Upper lobe of right lung (tissue), 1 donor: ENCODE data around the gene LSM4. TPM values are rescaled to one million over a fixed set of nuclear protein-coding genes. Genes with fewer than 3 reads are reported as not detected.

Experiments used
- ATAC-seq: fragments of 200-7000 bp; cut with Tn5 transposase; one replicate; pipeline ENCODE4 v1.9.1; 2020; ENCODE audit warnings: mild to moderate bottlenecking, moderate library complexity
- DNase-seq: peaks from one replicate; pipeline ENCODE4 v3.0.0-alpha.2; 2020
- H3K27ac ChIP-seq: fragments of 200-600 bp; one replicate; pipeline ENCODE4 v1.8.0; 2022
- H3K27me3 ChIP-seq: fragments of 200-600 bp; one replicate; pipeline ENCODE4 v1.8.0; 2022; ENCODE audit warnings: mild to moderate bottlenecking
- H3K36me3 ChIP-seq: fragments of 200-600 bp; one replicate; pipeline ENCODE4 v1.8.0; 2022
- H3K4me1 ChIP-seq: fragments of 200-600 bp; one replicate; pipeline ENCODE4 v1.8.0; 2022
- H3K4me3 ChIP-seq: fragments of 200-600 bp; one replicate; pipeline ENCODE4 v1.8.0; 2022; ENCODE audit warnings: mild to moderate bottlenecking
- H3K9me3 ChIP-seq: fragments of 200-600 bp; one replicate; pipeline ENCODE4 v1.8.0; 2022
- CTCF ChIP-seq: fragments of 200-600 bp; IDR thresholded peaks from one replicate; pipeline ENCODE4 v1.8.0; 2022; ENCODE audit warnings: antibody characterized with exemption
- intact Hi-C: fragments of 100-400 bp; cut with DNase I; formaldehyde crosslinking; loops from one replicate; pipeline ENCODE4 v1.11.0; 2022
- microRNA-seq: library from miRNA; unstranded; fragments of <30 nt; microRNA quantifications from one replicate; pipeline ENCODE4 v1.2.0, GENCODE V29; 2020; ENCODE audit warnings: borderline microRNAs expressed
- total RNA-seq: library from RNA; stranded (reverse); fragmentation: NEBNext Ultra II Directional; extraction: Animal tissue kit (Norgen Biotek cat#: 25700); gene quantifications from one replicate; pipeline ENCODE4 v1.2.1, GENCODE V29; 2021
- donor health status: DM: no; HTN: yes; CAD: no; lungs with severe emphysema.

The LSM4 gene
- total RNA-seq, 1 donor from 2014 or later, result 76.9 TPM

- TF ChIP-seq CTCF, result no peak
- no peak overlapping the region for H3K27ac ChIP-seq
- no peak for ATAC-seq
- DNase-seq, result no peak
- H3K9me3 ChIP-seq, result no peaks in the 10 kb centered on the region
- no peak overlapping the region for H3K4me3 ChIP-seq
- H3K36me3 ChIP-seq, result peaks cover 15% of the 10 kb centered on the region
- H3K4me1 ChIP-seq, result no peaks in the 10 kb centered on the region
- intact Hi-C loops, result no loop called here
- no peaks in the 10 kb centered on the region for H3K27me3 ChIP-seq
These were observed 60.7 kb downstream of the LSM4 start for GRCh38 chr19:18262144-18262543.

- intact Hi-C loops, result no loop called here
- no peak overlapping the region for H3K27ac ChIP-seq
- DNase-seq, result no peak
- TF ChIP-seq CTCF, result no peak
- no peaks in the 10 kb centered on the region for H3K9me3 ChIP-seq
- no peaks in the 10 kb centered on the region for H3K4me1 ChIP-seq
- H3K27me3 ChIP-seq, result no peaks in the 10 kb centered on the region
- ATAC-seq, result no peak
- H3K36me3 ChIP-seq, result peaks cover 9% of the 10 kb centered on the region
- H3K4me3 ChIP-seq, result no peak overlapping the region
These were observed 61.4 kb downstream of the LSM4 start for GRCh38 chr19:18261474-18261873.

GRCh38 chr19:18259893-18260292 lies 63.0 kb downstream of the LSM4 start:
- intact Hi-C loops, result loop anchor here (10.0 kb wide), 1 partner anchor 55 kb away; the partner anchor contains the start of gene RAB3A
- peaks cover 4% of the 10 kb centered on the region for H3K36me3 ChIP-seq
- no peak overlapping the region for H3K27ac ChIP-seq
- ATAC-seq (no peak), DNase-seq (no peak)
- H3K4me1 ChIP-seq, result no peaks in the 10 kb centered on the region
- no peaks in the 10 kb centered on the region for H3K27me3 ChIP-seq
- no peak overlapping the region for H3K4me3 ChIP-seq
- no peak for TF ChIP-seq CTCF
- no peaks in the 10 kb centered on the region for H3K9me3 ChIP-seq

GRCh38 chr19:18257503-18258470 lies 65.1 kb downstream of the LSM4 start:
- no peaks in the 10 kb centered on the region for H3K36me3 ChIP-seq
- no peak overlapping the region for H3K27ac ChIP-seq
- TF ChIP-seq CTCF, result no peak
- no peaks in the 10 kb centered on the region for H3K9me3 ChIP-seq
- no peaks in the 10 kb centered on the region for H3K4me1 ChIP-seq
- DNase-seq (no peak), ATAC-seq (no peak)
- intact Hi-C loops, result loop anchor here (10.0 kb wide), 1 partner anchor 53 kb away; the partner anchor contains the start of gene RAB3A
- H3K4me3 ChIP-seq, result no peak overlapping the region
- H3K27me3 ChIP-seq, result no peaks in the 10 kb centered on the region

Small RNA genes within 50 kb of the gene (microRNA-seq; reads per million reads assigned to microRNA genes)
- gene MIR3188, result 1.8 reads per million, percentile 5 among the genes with 10 or more reads in this experiment

Other genes starting within 250 kb of the LSM4 start
- 6.2 TPM for gene IL12RB1, start 236.1 kb downstream of the LSM4 start, total RNA-seq
- 23.1 TPM for gene MAST3, start 225.3 kb downstream of the LSM4 start, total RNA-seq
- 24.2 TPM for gene PIK3R2, start 169.9 kb downstream of the LSM4 start, total RNA-seq
- 554 TPM for gene IFI30, start 149.3 kb downstream of the LSM4 start, total RNA-seq
- 8.2 TPM for gene MPV17L2, start 129.9 kb downstream of the LSM4 start, total RNA-seq
- gene RAB3A, start 119.0 kb downstream of the LSM4 start, total RNA-seq, result 1.9 TPM
- 7.6 TPM for gene PDE4C, start 96.6 kb downstream of the LSM4 start, total RNA-seq
- 4.9 TPM for gene IQCN, start 48.6 kb downstream of the LSM4 start, total RNA-seq
- gene JUND, start 41.5 kb downstream of the LSM4 start, total RNA-seq, result 204 TPM
- gene PGPEP1, start 17.5 kb upstream of the LSM4 start, total RNA-seq, result 40.8 TPM
- gene GDF15, start 63.1 kb upstream of the LSM4 start, total RNA-seq, result 105 TPM
- 22.7 TPM for gene LRRC25, start 74.5 kb upstream of the LSM4 start, total RNA-seq
- gene SSBP4, start 96.3 kb upstream of the LSM4 start, total RNA-seq, result 57.3 TPM
- 34.6 TPM for gene ISYNA1, start 115.1 kb upstream of the LSM4 start, total RNA-seq
- gene ELL, start 199.0 kb upstream of the LSM4 start, total RNA-seq, result 17.7 TPM
- 201 TPM for gene FKBP8, start 220.5 kb upstream of the LSM4 start, total RNA-seq
- gene KXD1, start 234.8 kb upstream of the LSM4 start, total RNA-seq, result 68.3 TPM
- 840 TPM for gene UBA52, start 248.8 kb upstream of the LSM4 start, total RNA-seq